Stimulated activated memory B cell treated with anti-CD40 and anti-IgM and Interleukin-4, amounts not matched to agents 10 μg/mL and 1 μg/mL and 100 μg/mL, for 72 hours (primary cell): ENCODE data around the gene PIGU.
"Not testable (repeated sequence)": the region's sequence is repeated elsewhere in the genome, so short reads cannot be mapped to it uniquely, and the experiment has no call there.

Experiments used
- ATAC-seq: fragments of 150-1000 bp; cut with Tn5 transposase; 2 replicates; pipeline ENCODE4 v1.10.0; 2021
- H3K27ac Mint-ChIP-seq: one replicate; pipeline ENCODE4 v1.8.0; 2022; ENCODE audit warnings: mild to moderate bottlenecking, mixed read lengths
- H3K27me3 Mint-ChIP-seq: one replicate; pipeline ENCODE4 v1.8.0; 2022; ENCODE audit warnings: mixed read lengths
- H3K36me3 Mint-ChIP-seq: one replicate; pipeline ENCODE4 v1.8.0; 2022; ENCODE audit warnings: mixed read lengths
- H3K4me1 Mint-ChIP-seq: one replicate; pipeline ENCODE4 v1.8.0; 2022; ENCODE audit warnings: mixed read lengths
- H3K4me3 Mint-ChIP-seq: one replicate; pipeline ENCODE4 v1.8.0; 2022; ENCODE audit warnings: mild to moderate bottlenecking, moderate library complexity, mixed read lengths
- H3K9me3 Mint-ChIP-seq: one replicate; pipeline ENCODE4 v1.8.0; 2022; ENCODE audit warnings: mixed read lengths

The PIGU gene

DNA sequence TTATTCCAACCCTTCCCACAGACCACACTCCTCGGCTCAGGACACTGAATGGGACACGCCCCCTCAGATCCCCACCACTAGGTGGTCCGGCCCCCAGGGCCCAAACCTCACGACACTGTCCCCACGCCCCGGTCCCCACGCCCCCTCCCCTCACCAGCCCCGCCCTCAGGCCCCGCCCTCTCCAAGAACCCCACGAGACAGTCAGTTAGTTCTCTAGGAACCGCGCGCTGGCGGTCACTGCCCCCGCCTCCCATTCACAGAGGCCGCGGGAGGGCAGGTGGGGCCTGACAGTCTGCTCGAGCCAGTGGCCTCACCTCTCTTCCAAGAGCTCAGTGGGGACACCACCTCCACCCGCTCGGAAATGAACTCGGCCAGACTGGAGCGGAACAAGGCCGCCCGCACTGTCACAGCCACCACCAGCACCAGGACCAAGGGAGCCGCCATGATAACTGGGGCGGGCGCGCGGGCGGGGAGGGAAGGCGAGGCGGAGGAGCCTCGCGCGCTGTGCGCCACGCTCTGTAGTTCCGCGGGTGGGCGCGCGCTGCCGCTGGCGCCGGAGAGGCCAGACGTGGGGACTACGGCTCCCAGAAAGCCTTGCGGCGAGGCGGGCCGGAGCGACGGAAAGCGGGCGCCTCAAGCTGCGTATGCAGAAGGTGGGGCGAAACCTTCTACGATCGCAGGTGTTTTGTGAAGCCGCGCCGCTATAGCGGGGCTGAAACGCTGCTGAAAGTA is at the start of gene PIGU:
PIGU (minus strand) TSS at position 451 of the 732 bp plus-strand sequence; CDS start at position 444, 7 bp downstream.
- Mint-ChIP-seq H3K4me1 (peaks cover 25% of the 10 kb centered on the region), H3K27ac (peak within 1 kb of the TSS; percentile 90), H3K4me3 (peak within 1 kb of the TSS; percentile 84), H3K9me3 (no peaks in the 10 kb centered on the region), H3K36me3 (peaks cover 6% of the 10 kb centered on the region), H3K27me3 (no peaks in the 10 kb centered on the region)
- ATAC-seq: peak; percentile 99

DNA sequence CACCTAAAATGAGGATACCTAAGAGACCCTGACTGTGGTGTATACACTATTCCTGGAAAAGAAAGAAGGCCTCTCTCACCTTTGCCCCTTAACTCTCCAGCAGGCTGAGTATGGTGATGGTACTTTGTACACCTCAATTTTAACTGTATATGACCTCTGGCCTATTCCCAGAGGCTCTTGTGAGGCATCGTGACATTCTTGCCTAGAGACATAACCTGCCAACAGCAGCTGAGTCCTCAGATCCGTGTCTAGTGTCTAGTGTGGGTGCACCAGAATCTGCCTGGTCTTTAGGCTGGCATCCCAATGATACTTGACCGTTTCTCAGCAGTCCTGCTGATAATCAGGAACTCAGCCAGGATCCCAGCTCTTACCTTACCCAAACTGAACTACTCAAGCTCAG is 47.3 kb upstream of the PIGU start:
- Mint-ChIP-seq H3K27me3 (no peaks in the 10 kb centered on the region), H3K36me3 (peaks cover 29% of the 10 kb centered on the region), H3K4me3 (no peak overlapping the region), H3K9me3 (no peaks in the 10 kb centered on the region), H3K27ac (no peak overlapping the region), H3K4me1 (peaks cover 22% of the 10 kb centered on the region)
- ATAC-seq: no peak

DNA sequence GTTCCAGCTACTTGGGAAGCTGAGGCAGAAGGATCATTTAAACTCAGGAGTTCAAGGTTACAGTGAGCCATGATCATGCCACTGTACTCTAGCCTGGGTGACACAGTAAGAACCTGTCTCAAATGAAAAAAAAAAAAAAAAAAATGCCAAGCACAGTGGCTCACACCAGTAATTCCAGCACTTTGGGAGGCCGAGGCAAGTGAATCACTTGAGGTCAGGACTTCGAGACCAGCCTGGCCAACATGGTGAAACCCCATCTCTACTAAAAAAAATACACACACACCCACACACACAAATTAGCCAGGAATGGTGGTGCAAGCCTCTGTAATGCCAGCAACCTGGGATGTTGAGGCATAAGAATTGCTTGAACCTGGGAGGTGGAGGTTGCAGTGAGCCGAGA is 45.7 kb upstream of the PIGU start:
- H3K27ac Mint-ChIP-seq, ATAC-seq: not testable (repeated sequence)

GRCh38 chr20:34720266-34720665 is 43.4 kb upstream of the PIGU start:
- H3K27ac Mint-ChIP-seq: peak overlapping the region; percentile 6
- no peak for ATAC-seq

More for the DNA sequence above, 45.7 kb upstream of the PIGU start:
- peaks cover 29% of the 10 kb centered on the region for H3K36me3 Mint-ChIP-seq
- H3K4me3 Mint-ChIP-seq, H3K9me3 Mint-ChIP-seq, H3K27me3 Mint-ChIP-seq: not testable (repeated sequence)
- peaks cover 30% of the 10 kb centered on the region for H3K4me1 Mint-ChIP-seq

GRCh38 chr20:34719242-34720017 is 42.5 kb upstream of the PIGU start:
- peaks cover 30% of the 10 kb centered on the region for H3K4me1 Mint-ChIP-seq
- not testable (repeated sequence) for H3K4me3 Mint-ChIP-seq, H3K27me3 Mint-ChIP-seq, H3K9me3 Mint-ChIP-seq, H3K36me3 Mint-ChIP-seq
- peak overlapping the region; percentile 40 for H3K27ac Mint-ChIP-seq
- peak; percentile 92 for ATAC-seq

More at GRCh38 chr20:34720266-34720665, 43.4 kb upstream of the PIGU start:
- Mint-ChIP-seq H3K27me3 (no peaks in the 10 kb centered on the region), H3K36me3 (peaks cover 10% of the 10 kb centered on the region), H3K4me3 (no peak overlapping the region), H3K4me1 (peaks cover 30% of the 10 kb centered on the region), H3K9me3 (no peaks in the 10 kb centered on the region)

DNA sequence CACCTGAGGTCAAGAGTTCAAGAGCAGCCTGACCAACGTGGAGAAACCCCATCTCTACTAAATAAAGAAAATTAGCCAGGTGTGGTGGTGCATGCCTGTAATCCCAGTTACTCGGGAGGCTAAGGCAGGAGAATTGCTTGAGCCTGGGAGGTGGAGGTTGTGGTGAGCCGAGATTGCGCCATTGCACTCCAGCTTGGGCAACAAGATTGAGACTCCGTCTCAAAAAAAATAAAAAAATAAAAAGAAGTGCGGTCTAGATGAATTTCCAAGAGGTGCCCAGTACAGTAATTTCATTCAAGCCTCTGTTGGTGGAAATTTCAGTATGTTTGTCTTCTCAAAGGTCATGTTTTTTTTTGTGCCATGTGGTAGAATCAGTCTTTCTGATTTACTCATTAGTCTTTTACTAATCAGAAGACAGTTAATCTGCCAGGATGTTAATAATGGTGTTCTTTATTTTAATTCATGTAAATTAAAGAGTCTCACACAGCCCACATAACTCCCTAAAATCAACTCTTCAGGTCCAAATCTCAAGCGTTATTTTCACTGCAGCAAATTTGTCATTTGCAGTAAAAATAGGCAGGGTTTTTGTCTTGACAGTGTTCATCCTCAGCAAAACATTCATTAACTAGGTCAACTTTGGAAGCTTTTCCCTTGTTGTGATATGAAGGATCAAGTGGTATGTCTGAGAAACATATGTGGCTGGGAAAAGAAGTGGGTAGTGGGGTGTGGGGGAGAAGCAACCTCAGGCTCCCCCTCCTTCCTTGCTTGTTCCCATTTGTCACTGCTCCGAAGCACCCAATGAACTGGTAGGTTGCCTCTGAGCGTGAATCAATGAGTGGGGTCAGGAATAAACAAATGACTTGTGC is 40.6 kb upstream of the PIGU start:
- ATAC-seq: no peak
- H3K27ac Mint-ChIP-seq: no peak overlapping the region
- H3K4me3 Mint-ChIP-seq: no peak overlapping the region
- H3K9me3 Mint-ChIP-seq: no peaks in the 10 kb centered on the region
- H3K27me3 Mint-ChIP-seq: no peaks in the 10 kb centered on the region
- peaks cover 30% of the 10 kb centered on the region for H3K4me1 Mint-ChIP-seq
- peaks cover 14% of the 10 kb centered on the region for H3K36me3 Mint-ChIP-seq

GRCh38 chr20:34716921-34717229 is 40.0 kb upstream of the PIGU start:
- Mint-ChIP-seq H3K27me3 (no peaks in the 10 kb centered on the region), H3K27ac (no peak overlapping the region), H3K36me3 (peaks cover 19% of the 10 kb centered on the region), H3K4me1 (peaks cover 30% of the 10 kb centered on the region), H3K9me3 (no peaks in the 10 kb centered on the region), H3K4me3 (no peak overlapping the region)
- no peak for ATAC-seq

DNA sequence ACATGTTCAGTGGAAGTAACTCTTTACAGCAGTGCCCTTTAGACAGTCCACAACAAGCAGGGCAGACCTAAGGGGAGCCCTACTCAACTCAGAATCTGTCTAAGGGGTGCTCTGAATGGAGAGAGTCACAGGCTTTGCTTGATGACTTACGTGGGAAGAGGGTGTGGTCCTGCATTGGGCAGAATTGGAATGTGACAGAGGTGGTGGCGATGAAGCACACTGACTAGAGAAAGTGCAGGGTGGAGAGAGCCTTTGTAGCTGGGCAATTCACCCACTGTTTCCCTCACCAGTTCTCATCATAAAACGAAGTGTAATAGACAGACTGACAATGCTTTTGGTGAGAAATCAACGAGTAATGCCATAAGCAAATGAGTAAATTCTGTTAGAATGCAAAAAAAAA is 38.5 kb upstream of the PIGU start:
- H3K9me3 Mint-ChIP-seq: no peaks in the 10 kb centered on the region
- H3K4me3 Mint-ChIP-seq: no peak overlapping the region
- peaks cover 19% of the 10 kb centered on the region for H3K36me3 Mint-ChIP-seq
- no peaks in the 10 kb centered on the region for H3K27me3 Mint-ChIP-seq
- peaks cover 23% of the 10 kb centered on the region for H3K4me1 Mint-ChIP-seq
- H3K27ac Mint-ChIP-seq: no peak overlapping the region
- no peak for ATAC-seq

- not testable (repeated sequence) for ATAC-seq, H3K9me3 Mint-ChIP-seq, H3K4me3 Mint-ChIP-seq, H3K27me3 Mint-ChIP-seq, H3K27ac Mint-ChIP-seq
- Mint-ChIP-seq H3K36me3 (peaks cover 19% of the 10 kb centered on the region), H3K4me1 (peaks cover 16% of the 10 kb centered on the region)
Measured at GRCh38 chr20:34713944-34714515, 37.1 kb upstream of the PIGU start.

GRCh38 chr20:34713194-34713943 is 36.5 kb upstream of the PIGU start:
- Mint-ChIP-seq H3K4me3 (no peak overlapping the region), H3K9me3 (no peaks in the 10 kb centered on the region), H3K27me3 (no peaks in the 10 kb centered on the region), H3K4me1 (peaks cover 16% of the 10 kb centered on the region), H3K36me3 (peaks cover 19% of the 10 kb centered on the region), H3K27ac (no peak overlapping the region)
- no peak for ATAC-seq

DNA sequence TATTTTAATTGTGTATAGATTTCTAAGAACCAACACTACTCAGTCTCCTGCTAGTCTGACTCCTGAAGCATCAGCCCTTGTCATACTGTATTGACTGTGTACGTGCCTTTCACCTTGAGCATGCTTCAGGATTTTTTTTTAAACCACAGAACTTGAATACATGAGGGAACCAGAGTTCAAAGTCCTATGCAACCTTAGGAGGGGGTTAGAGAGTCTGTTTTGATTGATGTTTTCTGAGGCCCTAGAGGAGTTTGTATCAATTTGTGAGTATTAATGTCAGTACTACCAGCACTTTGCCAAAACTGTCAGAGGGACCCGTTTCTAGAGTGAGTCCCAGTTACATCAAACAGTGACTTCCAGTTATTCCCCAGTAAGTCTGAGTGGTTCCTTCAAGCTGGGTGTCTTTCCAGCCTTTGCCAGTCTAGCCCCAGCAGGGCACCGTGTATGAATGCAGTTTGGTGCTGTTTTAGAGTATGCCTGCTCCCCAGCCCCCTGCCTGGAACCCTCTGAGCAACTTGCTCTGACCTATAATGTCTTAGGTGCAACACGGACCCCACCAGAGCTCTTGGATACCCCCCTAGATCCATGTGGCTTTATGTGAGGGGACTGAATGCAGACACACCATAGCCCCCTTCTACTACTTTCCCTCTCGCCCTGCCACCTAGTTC is 35.8 kb upstream of the PIGU start:
- Mint-ChIP-seq H3K9me3 (no peaks in the 10 kb centered on the region), H3K27me3 (no peaks in the 10 kb centered on the region), H3K36me3 (peaks cover 19% of the 10 kb centered on the region), H3K27ac (no peak overlapping the region), H3K4me3 (no peak overlapping the region), H3K4me1 (peaks cover 18% of the 10 kb centered on the region)
- no peak for ATAC-seq

GRCh38 chr20:34711813-34712430 is 35.0 kb upstream of the PIGU start:
- Mint-ChIP-seq H3K27ac (no peak overlapping the region), H3K4me3 (no peak overlapping the region), H3K27me3 (no peaks in the 10 kb centered on the region), H3K9me3 (no peaks in the 10 kb centered on the region), H3K36me3 (peaks cover 19% of the 10 kb centered on the region), H3K4me1 (peaks cover 18% of the 10 kb centered on the region)
- no peak for ATAC-seq

GRCh38 chr20:34710861-34711574 is 34.1 kb upstream of the PIGU start:
- Mint-ChIP-seq H3K9me3 (no peaks in the 10 kb centered on the region), H3K36me3 (peaks cover 19% of the 10 kb centered on the region), H3K4me1 (peaks cover 23% of the 10 kb centered on the region), H3K4me3 (peak overlapping the region; percentile 73), H3K27ac (peak overlapping the region; percentile 85), H3K27me3 (no peaks in the 10 kb centered on the region)
- ATAC-seq: no peak
